ENCODE measurements around the gene DUS2. TPM values are rescaled to one million over a fixed set of nuclear protein-coding genes. Genes with fewer than 3 reads are reported as not detected.

The DUS2 gene
- total and polyA plus RNA-seq, 9 of the 15 experiments (the other 6 are each of a cell fraction or from before 2014, with no cell fraction given) = 5.8 to 22.5 (median 20.6) TPM

DNA sequence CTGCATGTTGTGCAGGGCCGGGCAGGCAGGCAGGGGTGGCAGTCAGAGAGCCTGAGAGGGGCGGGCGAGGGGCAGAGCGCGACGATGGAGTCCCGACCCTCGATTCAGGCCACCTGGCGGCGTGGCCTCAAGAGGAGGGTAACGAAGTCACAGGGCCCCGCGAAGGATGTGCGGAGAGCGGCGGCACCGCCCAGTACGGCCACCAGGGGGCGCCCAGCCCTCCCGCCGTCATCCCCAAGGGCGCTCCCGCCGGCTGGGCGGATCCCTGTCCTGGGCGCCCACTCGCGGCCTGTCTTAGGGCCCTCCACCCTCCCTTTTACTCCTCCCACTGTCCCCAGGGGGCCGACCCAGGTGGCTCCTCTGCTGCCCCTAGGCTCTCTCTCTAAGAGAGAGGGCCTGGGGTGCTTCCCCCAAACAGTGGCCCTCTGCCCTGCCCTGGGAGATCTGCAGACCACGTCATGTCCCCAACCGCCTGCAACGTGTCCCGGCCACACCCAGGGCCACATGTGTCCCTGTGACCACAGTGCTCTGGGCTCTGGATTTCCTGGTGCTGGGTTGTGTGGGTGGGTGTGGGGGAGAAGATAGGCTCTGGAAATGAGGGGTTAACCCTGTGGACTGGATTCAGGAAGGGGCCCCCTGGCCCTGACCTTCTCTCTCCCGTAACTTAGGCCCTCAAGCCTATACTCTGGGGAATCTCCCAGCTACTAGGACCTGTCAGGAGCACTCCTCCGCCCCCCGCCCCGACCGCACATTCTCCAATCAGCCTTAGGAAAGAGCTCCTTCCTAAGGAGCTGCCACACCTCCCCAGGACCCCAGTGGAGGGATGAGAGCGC, 29.7 kb upstream of the DUS2 start (continued):
- peak; percentile 25 for TF ChIP-seq HNRNPLL (IDR thresholded peaks at IDR 0.05; ENCODE audit: low read depth, low read length, poor library complexity, severe bottlenecking)
- TF ChIP-seq DACH1 (IDR thresholded peaks at IDR 0.05; ENCODE audit: partially characterized antibody) = peak; percentile 46
- no peak for TF ChIP-seq ZNF253 (CRISPR knock-in tag; conservative IDR thresholded peaks at IDR 0.05)
- TF ChIP-seq, protein P1, sequence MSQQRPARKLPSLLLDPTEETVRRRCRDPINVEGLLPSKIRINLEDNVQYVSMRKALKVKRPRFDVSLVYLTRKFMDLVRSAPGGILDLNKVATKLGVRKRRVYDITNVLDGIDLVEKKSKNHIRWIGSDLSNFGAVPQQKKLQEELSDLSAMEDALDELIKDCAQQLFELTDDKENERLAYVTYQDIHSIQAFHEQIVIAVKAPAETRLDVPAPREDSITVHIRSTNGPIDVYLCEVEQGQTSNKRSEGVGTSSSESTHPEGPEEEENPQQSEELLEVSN (IDR thresholded peaks at IDR 0.05; ENCODE audit: borderline replicate concordance in 1 of 2, extremely low read depth in 1 of 2, insufficient read depth in 1 of 2, insufficient read length in 1 of 2, low read depth in 1 of 2, low read length in 1 of 2, poor library complexity in 1 of 2, severe bottlenecking in 1 of 2) = peak; percentile 88
- no peak for TF ChIP-seq ZNF23 (CRISPR knock-in tag; IDR thresholded peaks at IDR 0.05)
- TF ChIP-seq FOSL1 (tag; conservative IDR thresholded peaks at IDR 0.05) = peak; percentile 38; the same call in 1 of the 2 replicates
- TF ChIP-seq ZNF3 (CRISPR knock-in tag; IDR thresholded peaks at IDR 0.05) = no peak
- peak; percentile 44 for TF ChIP-seq NFRKB (IDR thresholded peaks at IDR 0.05; ENCODE audit: low read depth)
- TF ChIP-seq, protein P2, sequence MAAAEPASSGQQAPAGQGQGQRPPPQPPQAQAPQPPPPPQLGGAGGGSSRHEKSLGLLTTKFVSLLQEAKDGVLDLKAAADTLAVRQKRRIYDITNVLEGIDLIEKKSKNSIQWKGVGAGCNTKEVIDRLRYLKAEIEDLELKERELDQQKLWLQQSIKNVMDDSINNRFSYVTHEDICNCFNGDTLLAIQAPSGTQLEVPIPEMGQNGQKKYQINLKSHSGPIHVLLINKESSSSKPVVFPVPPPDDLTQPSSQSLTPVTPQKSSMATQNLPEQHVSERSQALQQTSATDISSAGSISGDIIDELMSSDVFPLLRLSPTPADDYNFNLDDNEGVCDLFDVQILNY (CRISPR knock-in tag; IDR thresholded peaks at IDR 0.05) = no peak; the same call in 1 of the 2 replicates
- 0 out of 4 replicates have a peak, but pooled peaks of 1 of the 2 experiments have one; percentile 3 for TF ChIP-seq SIX5 (IDR thresholded peaks at IDR 0.05; ENCODE audit: borderline replicate concordance in 1 of 2, insufficient read depth in 1 of 2, low read depth in 1 of 2, low read length in 2 of 2)
- peak in 1 of 2 experiments; percentile 57; a peak in 1 of 4 replicates for TF ChIP-seq KDM1A (IDR thresholded peaks at IDR 0.05)
- peak; percentile 37; the same call in 1 of the 2 replicates for TF ChIP-seq NFIC (IDR thresholded peaks at IDR 0.05)
- peak; percentile 90 for TF ChIP-seq CTBP1 (IDR thresholded peaks at IDR 0.05; ENCODE audit: borderline replicate concordance)
- TF ChIP-seq GATAD2B (IDR thresholded peaks at IDR 0.05; ENCODE audit: borderline replicate concordance) = peak; percentile 89
- no peak for TF ChIP-seq TCF7L2 (IDR thresholded peaks at IDR 0.05; ENCODE audit: low read depth, low read length)
- TF ChIP-seq, protein P3, sequence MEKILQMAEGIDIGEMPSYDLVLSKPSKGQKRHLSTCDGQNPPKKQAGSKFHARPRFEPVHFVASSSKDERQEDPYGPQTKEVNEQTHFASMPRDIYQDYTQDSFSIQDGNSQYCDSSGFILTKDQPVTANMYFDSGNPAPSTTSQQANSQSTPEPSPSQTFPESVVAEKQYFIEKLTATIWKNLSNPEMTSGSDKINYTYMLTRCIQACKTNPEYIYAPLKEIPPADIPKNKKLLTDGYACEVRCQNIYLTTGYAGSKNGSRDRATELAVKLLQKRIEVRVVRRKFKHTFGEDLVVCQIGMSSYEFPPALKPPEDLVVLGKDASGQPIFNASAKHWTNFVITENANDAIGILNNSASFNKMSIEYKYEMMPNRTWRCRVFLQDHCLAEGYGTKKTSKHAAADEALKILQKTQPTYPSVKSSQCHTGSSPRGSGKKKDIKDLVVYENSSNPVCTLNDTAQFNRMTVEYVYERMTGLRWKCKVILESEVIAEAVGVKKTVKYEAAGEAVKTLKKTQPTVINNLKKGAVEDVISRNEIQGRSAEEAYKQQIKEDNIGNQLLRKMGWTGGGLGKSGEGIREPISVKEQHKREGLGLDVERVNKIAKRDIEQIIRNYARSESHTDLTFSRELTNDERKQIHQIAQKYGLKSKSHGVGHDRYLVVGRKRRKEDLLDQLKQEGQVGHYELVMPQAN (IDR thresholded peaks at IDR 0.05; ENCODE audit: borderline replicate concordance) = peak; percentile 81; the same call in 1 of the 2 replicates
- peak; percentile 51; the same call in 1 of the 2 replicates for TF ChIP-seq KLF13 (tag; IDR thresholded peaks at IDR 0.05; ENCODE audit: borderline replicate concordance, low read depth)
- TF ChIP-seq RUNX1 (IDR thresholded peaks at IDR 0.05; ENCODE audit: low read depth) = 0 out of 2 replicates have a peak, but pooled peaks have one; percentile 52
- peak in 1 of 2 experiments; percentile 37; a peak in 1 of 4 replicates for TF ChIP-seq FOXK2 (conservative IDR thresholded peaks at IDR 0.05 in 1 of 2, IDR thresholded peaks at IDR 0.05 in 1 of 2; ENCODE audit: low read depth in 2 of 2)
- TF ChIP-seq XRCC5 (IDR thresholded peaks at IDR 0.05; ENCODE audit: low read depth, low read length) = peak; percentile 95
- TF ChIP-seq, protein P4, sequence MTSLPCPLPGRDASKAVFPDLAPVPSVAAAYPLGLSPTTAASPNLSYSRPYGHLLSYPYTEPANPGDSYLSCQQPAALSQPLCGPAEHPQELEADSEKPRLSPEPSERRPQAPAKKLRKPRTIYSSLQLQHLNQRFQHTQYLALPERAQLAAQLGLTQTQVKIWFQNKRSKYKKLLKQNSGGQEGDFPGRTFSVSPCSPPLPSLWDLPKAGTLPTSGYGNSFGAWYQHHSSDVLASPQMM (CRISPR knock-in tag; IDR thresholded peaks at IDR 0.05) = no peak
- no peak for TF ChIP-seq GABPA (tag; conservative IDR thresholded peaks at IDR 0.05; ENCODE audit: low read depth)
